ENCODE data around the gene ANKRD13A.

Gene ANKRD13A

GRCh38 chr12:109998904-109999648 lies at the start of gene ANKRD13A:
ANKRD13A (plus strand) TSS chr12:109999430; CDS start chr12:109999689, 259 bp downstream.
- DNase-seq, result peak; percentile 60

DNA sequence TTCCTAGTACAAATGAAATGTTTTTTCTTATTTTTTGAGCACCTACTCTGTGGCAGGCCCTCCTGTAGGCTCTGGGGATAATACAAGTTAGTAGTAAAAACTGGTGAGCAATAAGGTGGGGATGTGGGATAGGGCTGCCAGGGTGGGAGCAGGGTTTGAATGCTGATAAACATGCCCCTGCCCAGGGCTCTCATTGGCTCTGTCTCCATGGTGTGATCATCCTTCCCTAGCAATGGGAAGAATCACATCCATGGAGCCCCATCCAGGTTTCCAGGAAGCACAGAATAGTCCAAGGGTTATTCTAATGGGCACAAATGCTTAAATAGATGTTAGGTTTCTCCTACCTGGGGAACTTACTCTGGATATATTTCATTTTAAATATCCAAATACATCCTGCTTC lies 48.6 kb upstream of the ANKRD13A start:
- DNase-seq, result no peak

DNA sequence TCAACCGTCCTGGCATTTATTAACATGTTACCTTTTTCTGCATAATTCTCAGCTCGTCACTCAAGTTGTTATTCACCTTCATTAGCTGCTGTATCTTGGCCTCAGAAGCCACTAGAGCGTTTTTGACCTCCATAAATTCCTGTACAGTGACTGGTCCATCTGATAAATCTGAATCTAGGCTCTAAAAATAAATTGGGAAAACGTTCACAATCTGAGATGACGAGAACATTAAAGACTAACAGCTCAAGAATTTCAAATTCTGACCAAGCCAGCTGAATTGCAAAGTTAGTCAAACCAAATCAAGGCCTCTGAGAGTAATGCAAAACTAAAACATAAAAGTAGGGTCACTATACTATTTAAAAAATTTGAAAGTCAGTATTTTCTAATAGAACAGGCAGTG lies 48.1 kb upstream of the ANKRD13A start:
- DNase-seq, result no peak

DNA sequence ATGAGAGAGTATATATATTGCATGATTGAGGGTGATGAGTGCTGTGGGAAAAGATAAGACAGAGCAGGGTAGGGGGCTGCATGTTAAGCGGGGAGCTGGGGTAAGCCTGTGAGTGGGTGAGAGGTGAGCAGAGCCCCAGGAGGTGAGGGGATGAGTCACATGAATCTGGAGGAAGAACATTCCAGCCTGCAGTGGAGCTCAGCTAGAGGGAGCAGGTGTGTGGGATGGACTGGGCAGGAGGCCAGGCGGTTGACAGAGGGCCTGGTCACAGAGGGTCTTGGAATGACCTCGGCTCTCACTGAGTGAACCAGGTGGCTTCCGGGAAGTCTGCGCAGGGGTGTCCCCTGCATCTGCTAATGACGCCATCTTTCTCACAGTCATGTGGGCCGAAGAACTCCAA lies 47.5 kb upstream of the ANKRD13A start:
- DNase-seq, result no peak

DNA sequence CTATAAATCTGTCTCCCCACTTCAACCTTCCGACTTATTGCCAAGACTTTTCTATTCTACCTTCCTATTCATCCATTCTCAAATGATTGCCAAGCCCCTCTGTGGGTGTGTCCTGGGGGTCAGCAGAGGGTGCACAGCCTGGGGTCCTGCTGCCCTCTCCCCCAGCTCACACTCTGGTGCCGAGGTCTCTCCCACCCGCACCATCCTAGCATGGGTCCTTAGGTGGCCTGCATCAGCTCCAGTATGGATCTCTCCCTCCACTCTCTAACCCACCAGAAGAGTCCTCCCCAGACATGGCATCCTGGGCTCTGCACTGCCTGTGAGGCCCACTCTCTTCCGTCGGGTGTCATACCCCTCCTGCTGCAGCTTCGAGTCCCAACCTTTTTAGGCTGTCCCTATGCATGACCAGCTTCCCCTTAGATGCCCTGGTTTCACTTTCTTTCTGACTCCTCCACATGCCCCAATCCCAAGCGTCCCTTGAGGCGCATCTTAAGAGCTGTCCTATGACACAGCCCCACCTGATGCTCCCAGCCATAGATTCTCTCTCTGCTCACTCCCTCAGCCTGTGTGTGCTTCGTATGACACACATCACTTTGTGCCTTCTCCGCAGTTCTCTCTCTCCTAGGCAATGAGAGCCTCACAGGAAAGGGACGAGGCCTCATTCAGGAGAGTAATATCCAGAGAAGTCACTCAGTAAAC lies 46.9 kb upstream of the ANKRD13A start:
- DNase-seq, result no peak

- DNase-seq, result no peak
Measured at GRCh38 chr12:109952873-109953272, 46.4 kb upstream of the ANKRD13A start.

GRCh38 chr12:109953656-109954055 lies 45.6 kb upstream of the ANKRD13A start:
- DNase-seq, result no peak

- DNase-seq, result no peak
Measured at GRCh38 chr12:109958374-109958773, 40.9 kb upstream of the ANKRD13A start.

GRCh38 chr12:109959411-109960093 lies 39.7 kb upstream of the ANKRD13A start:
- no peak for DNase-seq

DNA sequence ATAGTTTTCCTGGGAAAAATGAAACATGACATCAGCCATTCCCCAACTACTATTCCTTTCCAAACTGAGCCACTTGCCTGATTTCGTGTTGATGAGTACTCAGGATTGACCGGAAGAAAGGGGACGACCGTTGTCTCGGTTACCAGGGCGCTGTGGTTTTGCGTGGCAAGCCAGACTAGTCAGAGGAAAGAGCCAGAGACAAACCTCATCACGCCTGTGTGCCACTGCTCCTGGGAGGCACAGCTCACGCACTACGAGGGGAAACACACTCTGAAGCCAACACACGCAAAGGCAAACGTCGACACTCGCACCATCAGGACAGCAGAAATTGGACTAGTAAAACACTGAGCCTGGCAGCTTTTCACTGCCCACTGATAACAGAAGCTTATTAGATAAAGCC lies 38.0 kb upstream of the ANKRD13A start:
- DNase-seq, result no peak

DNA sequence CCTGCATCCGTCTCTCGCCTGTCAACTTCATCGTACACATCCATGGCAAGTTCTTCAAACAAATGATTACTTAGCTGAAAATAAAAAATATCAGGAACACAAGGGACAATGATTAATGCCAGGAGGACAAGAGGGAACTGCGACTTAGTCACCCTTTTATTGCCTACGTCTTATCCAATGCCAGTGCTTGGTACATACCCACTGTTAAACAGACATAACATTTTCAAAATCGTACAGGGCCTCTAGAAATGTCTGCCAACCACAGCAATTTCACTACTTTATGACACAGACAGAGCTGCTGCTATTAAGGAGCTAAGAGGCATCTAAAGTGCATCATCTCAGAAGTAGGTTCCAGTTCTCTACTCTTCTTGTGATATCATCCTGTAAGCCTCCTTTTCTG lies 37.6 kb upstream of the ANKRD13A start:
- DNase-seq, result no peak

- no peak for DNase-seq
Measured at GRCh38 chr12:109962398-109962797, 36.8 kb upstream of the ANKRD13A start.

DNA sequence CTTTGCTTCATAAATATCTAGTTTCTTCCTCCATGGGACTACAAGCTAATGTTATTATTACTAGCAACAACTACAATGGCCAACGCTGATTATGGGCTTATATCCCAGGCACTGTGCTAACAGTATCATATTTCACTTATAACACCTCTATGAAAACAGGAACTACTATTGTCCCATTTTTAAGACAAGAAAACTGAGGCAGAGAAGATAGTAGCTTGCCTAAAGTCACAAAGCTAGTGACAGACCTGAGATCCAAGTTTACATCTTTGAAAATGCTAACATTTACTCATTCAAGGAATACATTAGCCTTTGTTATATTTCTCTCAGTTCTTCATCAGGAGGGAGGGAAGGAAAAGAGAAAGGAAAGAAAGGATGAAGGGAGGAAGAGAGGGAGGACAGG lies 35.9 kb upstream of the ANKRD13A start:
- DNase-seq, result no peak

GRCh38 chr12:109963743-109964429 lies 35.3 kb upstream of the ANKRD13A start:
- DNase-seq, result no peak

GRCh38 chr12:109966546-109966945 lies 32.7 kb upstream of the ANKRD13A start:
- DNase-seq, result no peak

GRCh38 chr12:109967383-109968031 lies 31.7 kb upstream of the ANKRD13A start:
- DNase-seq, result no peak

DNA sequence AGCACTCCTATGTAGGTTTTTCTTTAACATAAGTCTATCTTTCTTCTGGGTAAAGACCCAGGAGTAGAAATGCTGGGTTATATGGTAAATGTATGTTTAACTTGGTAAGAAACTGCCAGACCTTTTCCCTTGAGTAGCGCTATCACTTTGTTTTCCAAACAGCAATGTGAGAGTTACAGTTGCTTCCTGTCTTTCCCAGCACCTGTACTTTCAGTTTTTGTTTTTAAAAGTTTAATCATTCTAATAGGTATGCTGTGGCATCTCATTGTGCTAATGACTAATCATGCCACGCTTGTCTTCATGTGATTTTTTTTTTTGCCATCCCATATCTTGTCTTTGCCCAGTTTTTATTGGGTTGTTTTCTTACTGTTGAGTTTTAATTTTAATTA lies 31.2 kb upstream of the ANKRD13A start:
- DNase-seq, result no peak

DNA sequence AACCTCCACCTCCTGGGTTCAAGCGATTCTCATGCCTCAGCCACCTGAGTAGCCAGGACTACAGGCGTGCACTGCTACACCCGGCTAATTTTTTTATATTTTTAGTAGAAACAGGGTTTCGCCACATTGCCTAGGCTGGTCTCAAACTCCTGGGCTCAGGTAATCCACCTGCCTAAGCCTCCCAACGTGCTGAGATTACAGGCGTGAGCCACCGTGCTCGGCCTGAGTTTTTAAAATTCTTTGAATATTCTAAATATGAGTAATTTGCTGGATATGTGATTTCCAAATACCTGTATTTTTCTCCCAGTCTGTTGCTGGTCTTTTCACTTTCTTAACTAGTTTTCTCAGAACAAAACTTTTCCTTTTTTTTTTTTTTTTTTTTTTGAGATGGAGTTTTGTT lies 30.4 kb upstream of the ANKRD13A start:
- no peak for DNase-seq

- DNase-seq, result no peak
Measured at GRCh38 chr12:109972821-109973220, 26.4 kb upstream of the ANKRD13A start.

DNA sequence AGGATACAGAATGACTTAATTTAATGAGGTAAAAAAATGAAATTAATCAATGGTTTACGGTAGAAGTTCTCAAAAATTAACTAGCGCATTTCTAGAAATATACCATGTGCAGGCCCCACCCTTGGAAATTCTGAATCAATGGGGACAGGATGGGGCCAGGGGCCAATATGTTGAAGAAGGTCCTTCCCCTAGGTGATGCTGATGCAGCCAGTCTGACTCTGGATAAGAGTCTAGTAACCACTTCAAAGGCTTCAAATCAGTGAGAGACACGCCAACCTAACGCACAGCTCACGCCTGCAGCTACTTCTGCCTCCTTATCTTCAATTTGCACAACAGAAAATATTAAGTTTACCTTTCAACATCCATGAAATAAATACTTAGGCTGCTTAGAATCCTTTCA lies 17.9 kb upstream of the ANKRD13A start:
- DNase-seq, result no peak

GRCh38 chr12:109982210-109982609 lies 17.0 kb upstream of the ANKRD13A start:
- DNase-seq, result no peak

DNA sequence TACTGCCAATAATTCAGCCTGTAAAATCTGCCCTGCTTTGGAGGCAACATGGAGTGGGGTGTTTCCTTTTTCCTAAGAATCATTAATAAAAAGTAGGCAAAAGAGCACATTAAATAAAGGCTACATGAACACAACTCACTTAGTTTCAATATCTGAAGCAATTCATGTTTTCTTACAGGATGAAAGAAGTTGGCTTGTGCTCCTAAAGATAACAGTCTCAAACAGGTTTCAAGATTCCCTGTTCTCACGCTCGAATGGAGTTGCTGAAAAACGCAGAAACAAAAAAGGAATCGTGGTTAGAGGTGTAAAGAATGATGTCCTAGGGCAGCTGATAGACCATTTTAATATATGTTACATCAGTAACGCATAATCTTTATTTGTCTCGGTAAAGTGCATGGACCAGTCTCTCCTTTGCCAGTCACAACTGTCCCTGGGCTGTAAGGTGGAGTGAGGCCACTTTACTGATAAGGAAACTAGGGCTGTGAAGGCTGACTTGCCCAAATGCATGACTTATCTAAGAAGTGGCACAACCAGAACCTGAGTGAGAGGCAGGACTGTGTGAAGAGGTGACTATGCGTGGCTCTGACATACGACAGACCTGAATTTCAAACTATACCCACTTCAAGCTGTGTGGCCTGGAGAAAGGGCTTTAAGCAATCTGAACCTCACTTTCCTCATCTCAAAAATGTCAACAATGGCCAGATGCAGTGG lies 15.6 kb upstream of the ANKRD13A start:
- no peak for DNase-seq

All from DMS153 (cell line).